Central memory CD4-positive, alpha-beta T cell (primary cell): ENCODE data around the gene FAXDC2.

ENCODE experiments used
- DNase-seq: peaks from one replicate; pipeline ENCODE4 v3.0.0; 2022
- total RNA-seq, 3 experiments: gene quantifications; one replicate each; lab custom pipeline; 2026; lab: John Stamatoyannopoulos, UW

FAXDC2 gene
- total RNA-seq = 0 to 0.39 (median 0.05) reads per million in 3 experiments

- DNase-seq = no peak
These were observed at the start of gene FAXDC2 for GRCh38 chr5:154850255-154851062. Gene FAXDC2, minus strand, starts transcription at chr5:154850603. Its CDS starts 12,425 bp downstream, at chr5:154838178.

GRCh38 chr5:154900066-154900465 lies 49.7 kb upstream of the FAXDC2 start:
- no peak for DNase-seq

- no peak for DNase-seq
These were observed 48.9 kb upstream of the FAXDC2 start for GRCh38 chr5:154899151-154899816.

GRCh38 chr5:154898210-154898609 lies 47.8 kb upstream of the FAXDC2 start:
- DNase-seq = no peak

- DNase-seq = no peak
These were observed 46.3 kb upstream of the FAXDC2 start for GRCh38 chr5:154896562-154897165.

- no peak for DNase-seq
These were observed 45.5 kb upstream of the FAXDC2 start for GRCh38 chr5:154895606-154896561.

- no peak for DNase-seq
These were observed 43.0 kb upstream of the FAXDC2 start for GRCh38 chr5:154893381-154893780.

- DNase-seq = no peak
These were observed 42.0 kb upstream of the FAXDC2 start for GRCh38 chr5:154892369-154892771.

- DNase-seq = no peak
These were observed 35.0 kb upstream of the FAXDC2 start for GRCh38 chr5:154885439-154885838.

- DNase-seq = no peak
These were observed 34.0 kb upstream of the FAXDC2 start for GRCh38 chr5:154884424-154884823.

GRCh38 chr5:154881986-154882385 lies 31.6 kb upstream of the FAXDC2 start:
- DNase-seq = no peak

GRCh38 chr5:154878642-154879335 lies 28.4 kb upstream of the FAXDC2 start:
- no peak for DNase-seq

GRCh38 chr5:154873791-154874331 lies 23.5 kb upstream of the FAXDC2 start:
- DNase-seq = no peak

- no peak for DNase-seq
These were observed 21.3 kb upstream of the FAXDC2 start for GRCh38 chr5:154871734-154872133.

GRCh38 chr5:154868702-154869101 lies 18.3 kb upstream of the FAXDC2 start:
- DNase-seq = no peak

- no peak for DNase-seq
These were observed 16.4 kb upstream of the FAXDC2 start for GRCh38 chr5:154866841-154867240.

GRCh38 chr5:154865466-154866184 lies 15.2 kb upstream of the FAXDC2 start:
- no peak for DNase-seq

GRCh38 chr5:154863291-154864080 lies 13.1 kb upstream of the FAXDC2 start:
- DNase-seq = no peak

GRCh38 chr5:154862766-154863165 lies 12.4 kb upstream of the FAXDC2 start:
- DNase-seq = no peak

GRCh38 chr5:154861946-154862345 lies 11.5 kb upstream of the FAXDC2 start:
- no peak for DNase-seq
